RWPE1 (cell line): ENCODE data around the gene SYT1.
A peak's percentile ranks its signal among the peaks of the same experiment; 100 is the strongest.

Experiments used
- CTCF ChIA-PET: fragments of 350-600 bp; sonication (Branson Sonifier 250); formaldehyde crosslinking; extraction: SDS; loops from one replicate; lab custom pipeline; 2021; lab: Yijun Ruan, JAX
- POLR2A ChIA-PET: fragments of 400-600 bp; formaldehyde crosslinking; extraction: SDS; loops from one replicate; lab custom pipeline; 2020; ENCODE audit warnings: antibody characterized with exemption; ENCODE audit not compliant: low non-redundant PET; lab: Yijun Ruan, JAX
- DNase-seq: peaks from one replicate; pipeline ENCODE4 v3.0.0; 2012; ENCODE audit warnings: low spot score
- H3K27ac ChIP-seq: fragments of 450-650 bp; 2 replicates; pipeline ENCODE4 v1.5.1; 2017
- TF ChIP-seq, protein P1 (sequence below): fragments of 450-650 bp; conservative IDR thresholded peaks from 2 replicates; pipeline ENCODE4 v1.5.1; 2017; ENCODE audit warnings: low read depth, mild to moderate bottlenecking

Gene SYT1

DNA sequence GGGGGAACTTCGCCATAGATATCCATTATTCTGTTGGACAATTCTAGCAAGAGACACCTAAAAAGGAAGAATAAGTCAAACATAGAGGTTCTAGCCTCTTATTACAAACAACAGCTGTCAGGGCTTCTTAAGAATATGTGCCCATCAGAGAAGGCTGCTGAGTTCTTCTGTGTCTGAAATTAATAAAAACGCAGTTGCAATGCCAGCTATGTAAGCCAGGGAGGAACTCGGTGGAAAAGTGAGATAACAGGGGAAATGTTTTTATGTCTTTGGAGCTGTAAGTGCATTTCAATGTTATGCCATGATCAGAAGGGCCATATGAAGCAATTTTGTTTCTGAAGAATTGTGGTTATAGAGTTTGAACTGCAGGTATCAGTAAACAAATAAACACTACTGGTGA lies 95.0 kb downstream of the SYT1 start:
- POLR2A ChIA-PET, result no interaction called here
- H3K27ac ChIP-seq, result no peak overlapping the region
- DNase-seq, result no peak
- TF ChIP-seq, protein P1, sequence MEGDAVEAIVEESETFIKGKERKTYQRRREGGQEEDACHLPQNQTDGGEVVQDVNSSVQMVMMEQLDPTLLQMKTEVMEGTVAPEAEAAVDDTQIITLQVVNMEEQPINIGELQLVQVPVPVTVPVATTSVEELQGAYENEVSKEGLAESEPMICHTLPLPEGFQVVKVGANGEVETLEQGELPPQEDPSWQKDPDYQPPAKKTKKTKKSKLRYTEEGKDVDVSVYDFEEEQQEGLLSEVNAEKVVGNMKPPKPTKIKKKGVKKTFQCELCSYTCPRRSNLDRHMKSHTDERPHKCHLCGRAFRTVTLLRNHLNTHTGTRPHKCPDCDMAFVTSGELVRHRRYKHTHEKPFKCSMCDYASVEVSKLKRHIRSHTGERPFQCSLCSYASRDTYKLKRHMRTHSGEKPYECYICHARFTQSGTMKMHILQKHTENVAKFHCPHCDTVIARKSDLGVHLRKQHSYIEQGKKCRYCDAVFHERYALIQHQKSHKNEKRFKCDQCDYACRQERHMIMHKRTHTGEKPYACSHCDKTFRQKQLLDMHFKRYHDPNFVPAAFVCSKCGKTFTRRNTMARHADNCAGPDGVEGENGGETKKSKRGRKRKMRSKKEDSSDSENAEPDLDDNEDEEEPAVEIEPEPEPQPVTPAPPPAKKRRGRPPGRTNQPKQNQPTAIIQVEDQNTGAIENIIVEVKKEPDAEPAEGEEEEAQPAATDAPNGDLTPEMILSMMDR, result no peak
- CTCF ChIA-PET, result interaction anchor here (0.5 kb wide), 1 partner anchor 52 kb away, joined by 5 read pairs; no protein-coding TSS in a partner anchor

DNA sequence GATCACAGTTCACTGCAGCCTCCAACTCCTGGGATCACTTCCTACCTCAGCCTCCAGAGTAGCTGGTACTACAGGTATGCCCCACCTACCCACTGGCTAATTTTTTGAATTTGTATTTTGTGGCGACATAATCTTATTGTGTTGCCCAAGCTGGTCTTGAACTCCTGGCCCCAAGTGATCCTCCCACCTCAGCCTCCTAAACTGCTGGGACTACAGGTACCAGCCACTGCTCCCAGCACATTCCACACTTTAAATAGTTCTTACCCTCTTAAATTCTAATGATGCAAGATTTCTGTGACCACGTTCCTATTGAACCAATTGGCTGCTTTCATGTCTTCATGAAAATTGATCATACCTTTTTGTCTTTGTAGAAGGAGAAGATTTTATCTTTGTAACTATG lies 96.6 kb downstream of the SYT1 start:
- POLR2A ChIA-PET, result no interaction called here
- TF ChIP-seq, protein P1, result no peak
- no peak overlapping the region for H3K27ac ChIP-seq
- no peak for DNase-seq
- CTCF ChIA-PET, result interaction anchor here (0.8 kb wide), 1 partner anchor 13 kb away, joined by 3 read pairs; no protein-coding TSS in a partner anchor

DNA sequence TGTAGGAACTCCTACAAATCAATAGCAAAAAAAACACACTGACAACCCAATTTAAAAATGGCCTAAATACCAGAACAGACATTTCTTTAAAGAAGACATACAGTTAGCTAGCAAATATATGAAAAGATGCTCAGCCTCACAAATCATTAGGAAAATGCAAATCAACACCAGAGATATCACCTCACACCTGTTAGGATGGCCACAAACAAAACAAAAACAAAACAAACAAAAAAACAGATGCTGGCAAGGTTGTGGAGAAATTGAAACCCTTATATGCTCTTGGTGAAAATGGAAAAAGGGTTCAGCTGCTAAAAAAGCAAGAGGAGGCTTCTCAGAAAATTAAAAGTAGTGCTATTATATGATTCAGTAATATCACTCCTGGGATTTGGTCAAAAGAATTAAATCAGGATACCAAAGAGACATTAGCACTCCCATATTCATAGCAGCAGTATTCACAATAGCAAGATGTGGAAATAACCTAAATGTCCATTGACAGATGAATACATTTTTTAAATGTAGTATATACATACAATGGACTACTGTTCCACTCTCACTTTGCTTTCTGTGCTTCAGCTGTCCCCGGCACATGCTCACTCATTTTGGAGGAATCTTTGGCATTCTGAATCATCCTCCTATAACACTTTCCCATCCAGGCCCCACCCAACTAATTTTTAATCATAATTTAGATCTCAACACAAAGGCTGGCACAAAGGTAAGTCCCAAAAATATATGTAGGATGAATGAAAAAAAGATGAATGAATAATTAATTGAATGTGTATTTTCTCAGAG lies 99.1 kb downstream of the SYT1 start:
- ChIA-PET CTCF (no interaction called here), POLR2A (no interaction called here)
- DNase-seq, result peak; percentile 33
- TF ChIP-seq, protein P1, result no peak
- H3K27ac ChIP-seq, result no peak overlapping the region

DNA sequence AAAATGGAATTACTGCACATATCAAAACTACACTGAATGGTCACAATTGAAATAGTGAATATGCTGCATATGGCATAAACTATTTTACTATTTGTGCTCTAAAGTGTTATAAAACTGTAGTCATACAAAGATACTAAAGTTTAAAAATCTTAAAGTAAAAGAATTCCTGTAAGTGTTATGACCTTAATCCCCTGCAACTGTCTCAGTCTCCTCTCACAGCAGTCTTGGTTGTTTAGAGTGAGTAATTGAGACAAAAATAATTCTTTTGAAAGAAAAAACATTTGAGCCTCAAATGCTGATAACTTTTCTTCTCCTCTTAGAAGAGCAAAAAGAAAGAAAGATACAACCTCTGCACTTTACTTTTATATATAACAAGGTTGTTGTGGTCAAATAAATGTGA lies 99.9 kb downstream of the SYT1 start:
- CTCF ChIA-PET, result no interaction called here
- TF ChIP-seq, protein P1, result no peak
- H3K27ac ChIP-seq, result no peak overlapping the region
- POLR2A ChIA-PET, result no interaction called here
- no peak for DNase-seq

DNA sequence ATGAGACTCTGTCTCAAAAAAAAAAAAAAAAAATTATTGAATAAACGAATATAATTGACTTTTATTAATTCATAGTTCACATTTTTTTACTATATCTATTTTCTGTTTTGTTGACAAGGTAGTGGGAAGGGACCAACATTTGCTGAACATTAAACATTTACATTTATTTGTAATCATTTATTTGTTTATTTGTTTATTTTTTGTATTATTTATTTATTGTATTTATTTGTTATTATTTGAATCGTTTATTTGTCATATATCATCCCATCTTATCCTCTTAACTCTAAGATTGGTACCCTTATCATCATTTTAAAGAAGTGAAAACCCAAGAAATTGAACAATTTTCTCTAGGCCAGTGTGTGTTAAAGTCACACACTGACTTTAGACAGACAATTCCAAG lies 101.5 kb downstream of the SYT1 start:
- no peak overlapping the region for H3K27ac ChIP-seq
- CTCF ChIA-PET, result no interaction called here
- TF ChIP-seq, protein P1, result no peak
- POLR2A ChIA-PET, result no interaction called here
- no peak for DNase-seq

DNA sequence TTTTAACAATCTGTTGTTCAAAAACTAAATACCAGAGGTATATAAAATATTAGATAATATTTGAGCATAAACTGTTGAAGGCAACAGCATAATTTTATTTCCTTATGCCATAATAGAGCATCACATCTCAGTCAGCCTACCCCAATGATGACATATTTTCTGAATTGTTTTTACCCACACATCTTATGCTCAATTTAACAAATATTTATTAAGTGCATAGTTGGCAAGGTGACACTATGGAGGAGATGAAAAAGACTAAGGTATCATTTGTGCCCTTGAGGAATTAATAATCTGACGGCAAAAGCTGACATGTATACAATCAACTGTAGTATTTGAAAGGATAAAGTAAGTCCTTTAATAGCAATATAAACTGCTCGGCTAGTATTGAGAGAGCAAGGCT lies 102.4 kb downstream of the SYT1 start:
- no peak overlapping the region for H3K27ac ChIP-seq
- no peak for DNase-seq
- ChIA-PET CTCF (interaction anchor here (0.6 kb wide), 1 partner anchor 371 kb away, joined by 3 read pairs; no protein-coding TSS in a partner anchor), POLR2A (no interaction called here)
- TF ChIP-seq, protein P1, result no peak
